ENCODE measurements around the gene TMEM187. TPM values are rescaled to one million over a fixed set of nuclear protein-coding genes. Genes with fewer than 3 reads are reported as not detected.
"Not testable (repeated sequence)": the region's sequence is repeated elsewhere in the genome, so short reads cannot be mapped to it uniquely, and the experiment has no call there.

Gene TMEM187
- total RNA-seq, 1 experiment from 2014 or later: 10.0 TPM

DNA sequence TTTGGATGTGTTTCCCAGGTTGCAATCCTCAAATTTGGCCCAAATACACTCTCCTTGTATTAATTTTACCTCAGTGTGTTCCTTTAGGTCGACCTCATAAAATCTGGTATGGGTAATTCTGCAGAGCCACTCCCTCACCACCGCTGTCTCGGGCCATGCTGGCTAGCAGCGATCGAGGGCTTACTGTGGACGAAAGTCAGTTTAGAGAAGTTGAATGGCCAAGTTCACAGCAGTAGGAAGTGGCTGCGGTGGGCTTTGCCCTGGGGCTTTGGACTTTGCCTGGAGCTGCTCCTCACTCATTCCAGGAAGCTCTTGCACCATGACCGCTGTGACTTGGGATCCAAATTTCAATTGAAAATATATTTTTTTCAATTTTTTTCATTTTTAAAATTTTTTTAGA is 19.6 kb downstream of the TMEM187 start:
- DNase-seq (ENCODE audit: extremely low read depth, low read depth): no peak

DNA sequence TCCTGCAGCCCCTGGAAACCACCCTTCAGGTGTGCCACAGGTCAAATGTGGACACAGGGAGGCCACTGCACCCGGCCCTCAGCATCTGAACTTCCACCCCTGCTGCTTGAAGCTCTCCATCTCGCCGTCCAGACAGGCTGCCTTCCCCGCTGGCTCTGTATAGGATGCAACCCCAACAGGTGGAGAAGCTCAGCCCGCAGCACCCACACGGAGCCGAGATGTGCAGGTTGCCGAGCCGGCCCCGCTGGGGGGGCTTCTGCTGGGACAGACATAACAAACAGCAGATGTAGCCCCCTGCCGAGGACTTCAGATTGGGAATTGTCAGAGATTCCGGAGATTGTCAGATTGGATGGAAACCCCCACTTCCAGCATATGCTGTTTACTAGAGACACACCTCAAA is 20.5 kb downstream of the TMEM187 start:
- DNase-seq (ENCODE audit: extremely low read depth, low read depth): no peak

DNA sequence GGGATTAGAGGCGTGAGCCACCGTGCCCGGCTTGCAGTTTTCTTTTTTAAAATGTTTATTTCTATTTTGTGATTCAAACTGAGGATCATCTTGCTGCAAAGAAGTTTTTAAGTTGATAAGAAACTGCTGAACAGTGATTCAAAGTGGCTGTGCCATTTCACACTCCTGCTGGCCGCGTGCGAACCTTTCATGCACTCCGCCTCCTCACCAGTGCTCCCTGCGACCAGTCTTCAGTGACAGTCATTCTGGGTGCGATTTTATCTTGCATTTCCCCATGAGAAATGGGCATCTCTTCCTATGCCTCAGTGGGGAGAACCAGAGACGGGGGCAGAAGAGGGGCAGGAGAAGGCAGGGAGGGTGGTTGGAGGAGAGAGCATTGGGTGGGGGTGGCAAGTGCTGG is 21.4 kb downstream of the TMEM187 start:
- no peak for DNase-seq (ENCODE audit: extremely low read depth, low read depth)

DNA sequence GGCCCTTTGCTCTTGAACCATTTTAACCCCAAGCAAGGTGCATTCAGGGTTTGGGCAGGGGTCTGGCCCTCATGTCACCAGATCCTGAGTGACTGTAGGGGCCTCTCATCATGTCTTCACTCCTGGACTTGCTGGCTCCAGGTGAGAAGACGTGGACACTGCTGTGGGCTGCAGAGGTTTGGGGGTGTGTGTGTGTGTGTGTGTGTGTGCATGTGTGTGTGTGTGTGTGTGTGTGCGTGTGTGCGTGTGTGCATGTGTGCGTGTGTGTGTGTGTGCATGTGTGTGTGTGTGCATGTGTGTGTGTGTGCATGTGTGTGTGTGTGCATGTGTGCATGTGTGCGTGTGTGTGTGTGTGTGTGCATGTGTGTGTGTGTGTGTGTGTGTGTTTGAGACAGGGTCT is 21.8 kb downstream of the TMEM187 start:
- not testable (repeated sequence) for DNase-seq (ENCODE audit: extremely low read depth, low read depth)

DNA sequence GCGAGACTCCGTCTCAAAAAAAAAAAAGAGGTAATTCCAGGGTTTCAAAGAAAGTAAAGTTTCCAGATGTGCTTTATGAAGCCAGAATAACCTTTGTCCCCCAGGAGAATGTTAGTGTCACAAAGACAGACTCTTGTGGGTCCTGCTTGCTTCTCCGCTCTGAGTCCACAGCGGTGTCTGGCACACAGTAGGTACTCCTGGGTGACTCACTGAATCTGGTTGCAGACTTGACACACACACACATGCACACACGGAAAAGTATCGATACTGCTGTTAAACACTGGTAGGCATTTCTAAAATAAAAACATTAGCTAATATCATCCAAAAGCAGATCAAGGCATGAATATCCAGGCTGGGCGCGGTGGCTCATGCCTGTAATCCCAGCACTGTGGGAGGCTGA is 22.9 kb downstream of the TMEM187 start:
- DNase-seq (ENCODE audit: extremely low read depth, low read depth): no peak

DNA sequence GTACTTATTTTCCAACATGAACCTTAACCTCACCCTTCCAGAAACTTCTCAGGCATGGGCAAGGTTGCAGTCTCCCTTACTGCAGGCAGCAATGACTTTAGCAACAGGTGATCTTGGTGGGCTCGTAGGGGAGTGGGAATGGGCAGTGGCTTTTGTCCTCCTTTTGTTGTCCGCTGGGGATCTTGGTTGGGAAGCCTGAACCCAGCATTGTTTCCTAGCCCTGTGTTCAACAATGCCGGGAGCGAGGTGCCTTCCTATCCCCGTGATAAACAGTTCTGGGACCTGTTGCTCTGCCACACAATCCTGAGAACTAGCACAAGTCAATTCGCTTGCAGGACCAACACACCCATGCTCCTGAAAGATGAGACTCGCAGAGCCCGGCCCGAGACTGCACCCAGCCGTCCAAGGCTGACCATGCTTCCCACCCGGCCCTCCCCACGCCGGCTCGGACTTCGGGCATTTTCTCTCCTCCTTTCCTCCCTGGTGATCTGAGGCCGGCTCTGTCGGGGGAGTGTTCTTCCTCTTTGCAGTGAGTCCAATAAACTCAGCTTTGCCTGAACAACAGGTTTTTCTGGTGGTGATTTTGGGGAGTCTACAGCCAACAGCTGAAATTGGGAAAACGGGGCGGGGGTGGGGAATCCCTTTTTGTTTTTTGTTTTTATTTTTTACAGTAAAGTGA is 26.9 kb downstream of the TMEM187 start:
- no peak for DNase-seq (ENCODE audit: extremely low read depth, low read depth)

DNA sequence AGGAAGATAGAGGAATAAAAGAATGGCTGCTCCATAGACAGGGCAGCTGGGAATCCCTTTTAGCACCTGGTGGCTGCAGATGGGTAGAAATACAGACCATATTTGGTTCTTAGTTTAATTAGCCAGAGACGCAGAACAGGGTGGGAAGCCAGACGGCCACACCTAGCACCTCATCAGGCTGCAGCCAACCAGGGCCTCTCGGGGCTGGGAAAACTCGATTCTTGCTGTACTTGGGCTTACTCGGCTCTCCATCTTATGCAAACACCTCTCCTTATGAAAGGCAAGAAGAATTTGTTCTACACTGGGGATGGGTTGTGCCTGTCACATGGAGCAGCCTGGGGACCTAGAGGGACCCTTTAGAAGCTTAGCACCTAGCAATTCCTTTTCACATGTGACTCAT is 27.5 kb downstream of the TMEM187 start:
- no peak for DNase-seq (ENCODE audit: extremely low read depth, low read depth)

DNA sequence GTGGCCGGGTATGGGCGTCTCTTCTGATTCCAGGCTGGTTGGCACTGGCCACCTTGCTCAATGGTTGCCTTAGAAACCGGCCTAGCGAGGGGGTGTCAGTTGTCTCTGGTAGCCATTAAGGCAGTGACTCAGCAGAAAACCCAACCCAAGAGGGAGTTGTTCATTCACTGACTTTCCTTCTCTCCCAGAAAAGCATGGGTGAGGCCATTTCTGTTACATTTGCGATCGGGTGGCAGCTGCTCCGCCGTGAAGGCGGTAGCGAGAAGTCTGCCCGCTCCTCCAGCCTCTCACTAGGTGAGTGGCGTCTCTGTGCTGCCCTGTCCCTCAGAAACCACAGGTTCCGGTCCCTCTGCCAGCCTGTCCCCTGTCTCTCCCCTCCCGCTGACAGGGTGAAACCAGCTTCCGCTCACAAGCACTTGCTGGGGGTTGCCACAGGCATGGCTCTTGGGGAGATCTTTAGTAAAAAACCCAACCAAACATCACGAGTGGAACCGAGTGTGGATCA is 29.7 kb downstream of the TMEM187 start:
- peak; percentile 94 for DNase-seq (ENCODE audit: extremely low read depth, low read depth)

DNA sequence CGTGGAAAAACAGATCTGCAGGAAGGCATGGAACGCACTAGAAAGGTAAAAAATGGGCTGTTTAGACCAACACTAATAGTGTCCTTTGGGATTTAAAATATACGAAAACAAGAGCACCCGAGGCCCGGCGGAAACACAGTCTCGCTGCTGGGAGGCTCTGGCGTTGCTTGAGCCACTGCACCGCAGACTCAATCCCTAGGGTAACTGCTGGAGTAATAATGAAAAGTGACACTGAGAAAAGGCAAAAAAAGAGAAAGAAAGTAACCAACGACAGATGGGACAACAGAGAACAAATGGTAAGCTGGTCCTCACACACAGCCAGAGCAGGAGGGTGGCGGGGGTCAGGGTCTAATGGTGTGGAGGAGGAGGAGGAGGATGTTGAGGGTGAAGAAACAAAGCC is 31.8 kb downstream of the TMEM187 start:
- no peak for DNase-seq (ENCODE audit: extremely low read depth, low read depth)

DNA sequence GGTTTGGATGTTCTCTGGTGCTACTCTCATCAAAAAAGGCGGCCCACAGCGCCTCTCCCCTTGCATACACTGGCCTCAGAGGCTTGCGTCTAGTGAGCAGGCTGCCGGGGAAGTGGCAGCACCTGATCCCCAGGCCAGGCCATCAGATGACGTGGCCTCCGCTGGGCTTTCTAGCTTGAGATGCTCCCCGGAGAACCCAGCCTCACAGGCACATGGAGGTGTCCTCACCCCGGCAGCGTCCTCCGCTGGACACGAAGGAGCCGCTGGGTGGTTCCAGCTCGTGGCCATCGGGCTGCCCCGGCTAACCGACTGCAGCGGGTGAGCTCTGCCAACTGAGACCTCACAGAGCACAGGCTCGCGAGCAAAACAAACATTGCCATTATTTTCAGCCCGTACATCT is 34.4 kb downstream of the TMEM187 start:
- no peak for DNase-seq (ENCODE audit: extremely low read depth, low read depth)

DNA sequence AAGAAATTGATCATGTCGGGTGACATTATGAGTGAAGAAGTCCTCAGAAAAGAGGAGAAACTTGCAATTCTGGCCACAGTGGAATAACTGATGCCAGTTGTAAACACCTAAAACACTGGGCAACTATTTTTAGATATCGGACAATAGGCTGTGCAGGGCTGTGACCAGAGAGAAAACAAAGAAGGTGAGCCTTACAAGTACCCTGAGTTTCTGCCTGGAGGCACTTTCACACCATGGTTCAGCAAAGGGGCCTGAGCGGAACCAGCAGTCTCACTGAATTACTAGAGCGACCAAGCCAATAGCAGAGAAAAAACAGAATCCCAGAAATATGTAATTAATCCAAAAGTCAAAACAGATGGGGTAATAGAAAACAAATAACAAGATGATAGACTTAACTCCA is 36.0 kb downstream of the TMEM187 start:
- no peak for DNase-seq (ENCODE audit: extremely low read depth, low read depth)

DNA sequence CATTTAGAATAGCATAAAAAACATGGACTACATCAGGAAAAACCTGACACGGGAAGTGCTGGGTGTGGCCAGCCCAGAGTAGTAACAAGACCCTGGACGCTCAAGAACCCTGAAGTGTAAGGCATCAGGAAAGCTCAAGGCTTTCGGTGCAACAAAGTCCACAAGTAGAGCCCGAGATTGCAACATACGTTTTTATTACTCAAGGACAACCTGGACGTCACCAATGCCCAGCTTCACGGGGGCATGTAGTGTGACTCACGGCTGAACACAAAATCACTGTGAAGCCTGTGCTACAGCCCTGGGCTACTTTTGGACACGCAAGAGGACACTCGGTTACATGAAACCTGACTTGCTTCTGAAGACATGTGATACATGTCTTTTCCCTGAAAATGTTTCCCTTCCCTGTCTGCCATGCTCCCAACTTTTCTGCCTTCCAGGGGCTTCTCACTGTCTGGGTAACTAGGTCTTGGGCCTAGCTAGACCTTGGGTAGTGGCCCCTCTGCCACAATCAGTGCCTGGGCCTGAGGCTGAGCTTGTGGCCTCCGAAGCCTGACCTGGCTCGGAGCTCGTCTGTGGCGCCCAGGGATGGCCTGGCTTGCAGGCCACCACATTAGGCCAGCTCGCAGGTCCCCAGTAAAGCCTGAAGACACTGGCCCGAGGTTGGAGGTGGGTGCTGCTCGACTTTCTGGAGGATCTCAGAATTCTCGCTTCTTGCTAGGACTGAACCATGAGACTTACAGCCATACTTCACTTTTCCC is 38.0 kb downstream of the TMEM187 start:
- peak; percentile 87 for DNase-seq (ENCODE audit: extremely low read depth, low read depth)

DNA sequence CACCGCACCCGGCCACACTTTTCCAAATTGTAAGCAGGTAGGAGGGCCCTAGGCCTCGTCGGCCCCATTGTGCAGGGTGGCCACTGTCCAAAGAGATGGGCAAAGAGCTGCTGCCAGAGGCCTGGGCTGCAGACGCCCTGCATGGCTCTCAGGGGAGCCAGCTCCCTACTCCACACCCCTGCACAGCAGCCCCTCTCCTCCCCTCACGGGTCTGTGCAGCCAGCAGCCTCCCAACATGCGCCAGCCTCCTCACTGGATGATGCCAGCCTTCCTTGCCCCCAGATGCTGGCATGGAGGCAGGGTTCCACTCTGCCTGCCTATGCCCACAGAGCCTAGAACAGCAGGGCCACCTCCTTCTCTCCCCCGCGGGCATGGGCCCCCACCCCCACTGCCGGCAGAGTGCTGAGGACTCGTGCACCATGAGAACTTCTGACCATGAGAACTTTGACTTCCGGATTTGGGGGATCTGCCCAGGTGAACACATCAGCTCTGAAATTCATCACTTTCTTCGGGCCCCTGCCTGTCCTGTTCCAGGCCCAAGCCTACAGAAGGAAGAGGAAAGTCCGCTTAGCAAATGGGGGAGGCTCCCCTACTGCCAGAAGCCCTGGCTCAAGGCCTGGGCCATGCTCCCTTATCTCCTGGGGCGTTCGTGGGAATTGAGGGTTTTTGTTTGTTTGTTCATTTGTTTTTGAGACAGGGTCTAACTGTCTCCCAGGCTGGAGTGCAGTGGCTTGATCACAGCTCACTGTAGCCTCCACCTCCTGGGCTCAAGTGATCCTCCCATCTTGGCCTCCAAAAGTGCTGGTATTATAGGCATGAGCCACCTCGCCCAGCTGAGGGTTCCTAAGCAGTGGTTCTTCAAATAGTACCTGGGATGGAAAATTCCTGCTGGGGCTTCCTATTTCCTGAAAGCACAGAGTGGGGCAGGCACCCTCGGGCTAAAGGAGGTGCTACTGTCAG is 39.1 kb downstream of the TMEM187 start:
- no peak for DNase-seq (ENCODE audit: extremely low read depth, low read depth)

DNA sequence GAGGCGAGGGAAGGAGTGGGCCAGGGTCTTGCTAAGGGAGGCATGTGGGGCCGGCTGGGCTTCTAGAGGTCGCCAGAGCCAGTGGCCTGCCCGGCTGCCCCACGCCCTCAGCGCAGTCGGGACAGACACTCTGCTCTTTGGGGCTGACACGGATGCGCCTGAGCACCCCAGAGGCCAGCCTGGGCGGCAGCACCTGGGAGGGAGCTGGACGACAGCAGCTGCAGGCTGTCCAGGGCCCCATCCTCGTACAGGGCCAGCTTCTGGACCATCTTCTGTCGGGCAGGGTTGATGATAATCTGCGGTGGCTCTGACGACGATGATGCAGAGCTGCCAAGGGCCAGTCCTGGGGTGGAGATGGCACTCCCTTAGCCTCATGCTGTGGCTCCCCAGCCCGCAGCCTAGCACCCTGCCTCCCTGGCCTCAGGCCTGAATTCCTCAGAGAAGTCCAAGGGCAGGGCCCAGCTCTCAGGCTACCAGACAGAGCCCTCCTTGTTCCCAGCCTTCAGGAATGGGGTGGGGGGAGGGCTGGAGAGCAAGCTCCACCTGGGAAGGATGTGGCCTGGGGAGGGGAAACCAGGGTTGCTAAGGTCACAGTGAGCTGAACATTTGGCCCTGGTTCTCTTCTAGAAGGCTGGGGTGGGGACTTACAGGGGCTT is 39.9 kb downstream of the TMEM187 start:
- DNase-seq (ENCODE audit: extremely low read depth, low read depth): peak; percentile 63

DNA sequence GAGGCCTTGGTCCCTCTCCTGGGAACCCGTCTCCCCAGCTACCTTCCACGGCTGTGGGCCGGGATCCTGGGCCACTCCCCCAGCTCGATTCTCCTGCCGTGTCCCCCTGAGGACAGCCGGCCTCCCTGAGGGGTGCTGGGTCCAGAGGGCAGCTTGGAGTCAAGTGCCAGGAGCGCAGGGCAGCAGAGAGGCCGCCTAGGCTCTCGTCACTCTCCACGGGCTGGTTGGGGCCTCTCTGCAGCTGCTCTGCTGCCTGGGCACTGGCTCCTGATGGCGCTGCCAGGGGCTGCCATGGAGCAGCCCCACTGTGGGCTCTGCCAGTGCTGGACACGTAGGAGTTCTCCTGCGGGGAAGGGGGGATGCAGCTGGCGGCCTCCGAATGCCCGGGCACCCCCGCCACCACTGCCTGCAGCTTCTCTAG is 40.5 kb downstream of the TMEM187 start:
- no peak for DNase-seq (ENCODE audit: extremely low read depth, low read depth)

DNA sequence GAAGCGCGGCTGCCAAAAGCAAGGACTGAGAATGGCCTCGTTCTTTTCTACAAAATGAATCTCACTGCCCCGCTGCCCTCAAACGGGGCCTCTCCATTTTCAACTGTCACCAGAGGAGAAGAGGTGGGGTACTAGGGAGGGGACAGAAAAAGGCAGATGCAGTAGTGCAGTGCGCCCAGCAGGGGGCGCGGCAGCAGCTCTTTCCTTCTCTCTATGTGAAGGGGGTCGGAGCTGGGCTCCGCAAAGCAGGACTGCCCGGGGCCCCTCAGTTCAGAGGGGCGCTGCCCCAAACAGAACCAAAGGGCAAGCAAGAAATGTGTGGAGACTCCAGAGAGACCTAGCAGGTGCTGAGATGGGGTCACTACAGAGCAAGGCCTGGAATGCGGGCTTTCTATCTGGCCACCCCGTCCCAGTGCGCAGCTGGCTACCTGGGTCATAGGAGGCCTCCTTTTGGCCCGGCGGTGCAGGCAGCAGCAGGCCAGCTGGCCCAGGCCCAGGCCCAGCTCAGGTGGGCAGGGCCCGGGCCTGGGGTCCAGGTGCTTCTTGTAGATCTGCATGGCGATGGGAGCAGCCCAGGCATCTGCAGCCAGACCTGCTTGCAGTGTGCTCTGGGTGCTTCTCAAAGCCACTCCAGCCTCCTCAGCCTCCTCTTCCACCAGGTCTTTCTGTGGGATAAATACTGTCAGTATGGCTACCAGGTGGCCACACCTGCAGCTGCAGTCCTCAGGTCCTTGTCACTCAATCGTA is 41.2 kb downstream of the TMEM187 start:
- DNase-seq (ENCODE audit: extremely low read depth, low read depth): peak; percentile 40

DNA sequence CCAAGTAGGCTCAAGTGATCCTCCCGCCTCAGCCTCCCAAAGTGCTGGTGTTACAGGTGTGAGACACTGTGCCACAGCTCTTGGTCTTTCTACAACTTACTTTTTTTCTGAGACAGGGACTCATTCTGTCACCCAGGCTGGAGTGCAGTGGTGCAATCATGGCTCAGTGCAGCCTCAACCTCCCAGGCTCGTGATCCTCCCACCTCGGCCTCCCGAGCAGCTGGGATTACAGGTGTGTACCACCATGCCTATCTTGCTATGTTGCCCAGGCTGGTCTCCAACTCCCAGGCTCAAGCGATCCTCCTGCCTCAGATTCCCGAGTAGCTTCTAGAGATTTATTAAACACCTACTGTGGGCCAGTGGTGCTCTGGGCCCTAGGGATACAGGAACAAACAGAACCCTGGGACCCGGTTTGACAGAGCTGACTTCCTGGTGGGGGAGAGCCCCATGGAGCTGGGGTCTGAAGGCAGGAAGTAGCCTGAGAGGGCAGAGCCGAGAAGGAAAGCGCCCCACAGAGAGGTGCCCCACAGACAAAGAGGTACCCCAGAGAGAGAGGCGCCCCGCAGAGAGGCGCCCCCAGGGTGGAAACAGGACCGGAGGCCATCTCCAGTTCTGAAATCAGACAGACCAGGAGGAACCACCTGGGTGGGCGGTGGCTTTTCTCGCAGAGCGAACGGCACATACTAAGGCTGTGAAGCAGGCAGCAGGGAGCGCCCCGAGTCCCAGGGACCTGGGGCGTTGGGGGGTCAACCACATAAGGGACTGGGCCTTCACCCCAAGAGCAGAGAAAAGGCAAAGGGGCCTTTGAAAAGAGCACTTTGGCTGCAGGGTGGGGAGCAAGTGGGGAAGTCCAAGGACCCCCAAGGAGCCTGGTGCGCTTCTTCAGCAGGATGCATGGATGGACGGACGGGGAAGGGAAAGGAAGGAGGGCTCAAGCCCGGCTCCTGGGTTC is 42.2 kb downstream of the TMEM187 start:
- DNase-seq (ENCODE audit: extremely low read depth, low read depth): no peak

DNA sequence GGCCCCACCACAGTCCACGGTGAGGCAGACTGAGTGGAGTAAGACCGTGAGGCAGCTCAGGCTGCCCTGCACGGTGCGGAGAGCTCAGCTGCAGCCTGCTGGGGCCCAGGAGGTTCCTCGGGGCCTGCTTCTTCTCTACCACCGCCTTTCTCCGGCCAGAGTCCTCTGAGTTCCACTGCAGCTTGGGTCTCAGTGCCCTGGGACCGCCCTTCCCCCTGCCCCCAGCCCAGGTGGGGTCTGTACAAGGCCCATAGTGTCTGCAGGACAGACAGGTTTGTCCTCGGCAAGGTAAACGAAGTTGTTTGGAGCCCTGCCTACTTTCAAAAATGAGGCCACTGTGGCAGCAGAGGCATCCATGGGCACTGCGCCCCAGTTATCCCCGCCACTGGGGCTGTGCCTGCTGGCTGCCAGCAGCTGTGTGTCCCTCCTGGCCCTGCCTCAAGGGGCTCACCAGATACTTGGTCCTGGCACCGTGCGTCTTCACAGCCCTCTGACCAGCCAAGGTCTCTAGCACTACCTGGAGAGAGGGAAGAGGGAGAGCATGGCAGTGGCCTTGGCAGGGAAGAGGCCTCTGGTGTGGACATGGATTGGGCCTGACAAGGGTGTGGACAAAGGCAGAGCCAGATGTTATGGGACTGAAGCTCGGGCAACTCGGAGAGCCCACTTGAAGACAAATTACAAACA is 43.2 kb downstream of the TMEM187 start:
- DNase-seq (ENCODE audit: extremely low read depth, low read depth): no peak

Data from NCI-H460 (cell line).